H4 (cell line): ENCODE data around the gene MAP3K19. TPM values are rescaled to one million over a fixed set of nuclear protein-coding genes. Genes with fewer than 3 reads are reported as not detected.

ENCODE experiments used
- DNase-seq: peaks from one replicate; pipeline ENCODE4 v3.0.0-alpha.2; 2015; ENCODE audit warnings: low spot score
- total RNA-seq: library from RNA; depleted of rRNA; stranded (reverse); fragments of >200 nt; shearing (Covaris generic); gene quantifications from 2 replicates; pipeline ENCODE4 v1.2.3, GENCODE V29; 2014; rRNA removed

Gene MAP3K19
- total RNA-seq, 1 experiment from 2014 or later = not detected

- DNase-seq = no peak
Measured at GRCh38 chr2:134934150-134934549, 113.1 kb downstream of the MAP3K19 start.

GRCh38 chr2:134933732-134934131, 113.5 kb downstream of the MAP3K19 start:
- no peak for DNase-seq

GRCh38 chr2:134932864-134933526, 114.3 kb downstream of the MAP3K19 start:
- DNase-seq = no peak

GRCh38 chr2:134927195-134927594, 120.1 kb downstream of the MAP3K19 start:
- DNase-seq = no peak

GRCh38 chr2:134926231-134926931, 120.9 kb downstream of the MAP3K19 start:
- DNase-seq = peak; percentile 3

- no peak for DNase-seq
Measured at GRCh38 chr2:134924912-134925311, 122.3 kb downstream of the MAP3K19 start.

GRCh38 chr2:134919341-134920210, 127.7 kb downstream of the MAP3K19 start:
- no peak for DNase-seq

- peak; percentile 99 for DNase-seq
Measured at GRCh38 chr2:134918526-134919340, 128.5 kb downstream of the MAP3K19 start, which contains the start of gene CCNT2. TSS of gene CCNT2 (plus strand) at chr2:134918822. CDS start at chr2:134918855, 33 bp downstream.

GRCh38 chr2:134917888-134918525, 129.2 kb downstream of the MAP3K19 start:
- peak; percentile 90 for DNase-seq

- no peak for DNase-seq
Measured at GRCh38 chr2:134917360-134917865, 129.8 kb downstream of the MAP3K19 start.

Other genes with a start within 250 kb of the MAP3K19 start
- gene ACMSD, start 208.8 kb downstream of the MAP3K19 start, total RNA-seq = not detected in 2 replicates
- gene CCNT2, start 128.6 kb downstream of the MAP3K19 start, total RNA-seq = 10.1 and 10.8 TPM in 2 replicates
- 35.4 and 36.8 TPM in 2 replicates for gene RAB3GAP1, start 4.8 kb upstream of the MAP3K19 start, total RNA-seq